Natural killer cell (primary cell): Measurements from ENCODE around the gene ZNF407. TPM values are rescaled to one million over a fixed set of nuclear protein-coding genes. Genes with fewer than 3 reads are reported as not detected.

Experiments
- ATAC-seq, 3 donors: fragments of 150-1000 bp in 2 of 3; fragments of 200-7000 bp in 1 of 3; cut with Tn5 transposase; 1 replicate in 1 of 3; 2 replicates in 2 of 3; pipeline ENCODE4 v1.10.0; 2021; ENCODE audit warnings: mild to moderate bottlenecking in 2 of 3, moderate library complexity in 2 of 3
- DNase-seq, 2 donors: peaks; one replicate each; pipeline versions ENCODE4 v3.0.0 to v3.0.0-alpha.2; 2013 to 2021; ENCODE audit warnings: mixed read lengths in 1 of 2
- H3K27ac ChIP-seq: one replicate; pipeline ENCODE4 v1.5.1; 2013; ENCODE audit warnings: mild to moderate bottlenecking, low read length
- H3K27me3 ChIP-seq: one replicate; pipeline ENCODE4 v1.6.1; 2013; ENCODE audit warnings: low read length; ENCODE audit not compliant: control insufficient read depth, insufficient read depth
- H3K36me3 ChIP-seq: one replicate; pipeline ENCODE4 v1.6.1; 2013; ENCODE audit warnings: low read length; ENCODE audit not compliant: control insufficient read depth, insufficient read depth
- H3K4me1 ChIP-seq: one replicate; pipeline ENCODE4 v1.6.1; 2013; ENCODE audit warnings: low read length; ENCODE audit not compliant: control insufficient read depth, insufficient read depth
- H3K4me3 ChIP-seq: one replicate; pipeline ENCODE4 v1.5.1; 2013; ENCODE audit warnings: low read length
- H3K9me3 ChIP-seq: one replicate; pipeline ENCODE4 v1.6.1; 2013; ENCODE audit warnings: low read length; ENCODE audit not compliant: control insufficient read depth, insufficient read depth
- H3K27ac Mint-ChIP-seq, 2 donors: one replicate each; pipeline ENCODE4 v1.8.0; 2022; ENCODE audit warnings: mild to moderate bottlenecking in 2 of 2, mixed read lengths in 2 of 2, moderate library complexity in 1 of 2
- H3K27me3 Mint-ChIP-seq, 2 donors: one replicate each; pipeline ENCODE4 v1.8.0; 2022; ENCODE audit warnings: low read depth in 2 of 2, mixed read lengths in 2 of 2
- H3K36me3 Mint-ChIP-seq: one replicate; pipeline ENCODE4 v1.8.0; 2022; ENCODE audit warnings: mixed read lengths
- H3K4me1 Mint-ChIP-seq, 2 donors: one replicate each; pipeline ENCODE4 v1.8.0; 2022; ENCODE audit warnings: mixed read lengths in 2 of 2
- H3K4me3 Mint-ChIP-seq: one replicate; pipeline ENCODE4 v1.8.0; 2022; ENCODE audit warnings: mild to moderate bottlenecking, moderate library complexity, mixed read lengths
- H3K9me3 Mint-ChIP-seq, 2 donors: one replicate each; pipeline ENCODE4 v1.8.0; 2022; ENCODE audit warnings: mixed read lengths in 2 of 2
- WGBS: methylation state at CpG from one replicate; pipeline ENCODE4 v1.1.7; 2013; ENCODE audit warnings: missing lambda C conversion rate; ENCODE audit not compliant: insufficient coverage; 5-methylcytosine and 5-hydroxymethylcytosine counted together
- intact Hi-C: fragments of 100-400 bp; cut with micrococcal nuclease; formaldehyde crosslinking; loops from one replicate; pipeline ENCODE4 v1.14.2; 2022
- total RNA-seq, 4 donors: library from RNA; stranded (reverse); fragments of 120-200 nt in 1 of 4; gene quantifications; one replicate each; pipeline versions ENCODE4 v1.2.3 to v1.2.4, GENCODE V29; 2013 to 2022
- TF ChIP-seq, protein P1 (sequence below): fragments of 200-600 bp; IDR thresholded peaks from one replicate; pipeline ENCODE4 v1.8.0; 2022; ENCODE audit warnings: antibody characterized with exemption

ZNF407 gene
- total RNA-seq, 3 donors from 2014 or later (not counting 1 experiment from before 2014, with no cell fraction given): 28.4 to 36.7 (median 36.3) TPM

DNA sequence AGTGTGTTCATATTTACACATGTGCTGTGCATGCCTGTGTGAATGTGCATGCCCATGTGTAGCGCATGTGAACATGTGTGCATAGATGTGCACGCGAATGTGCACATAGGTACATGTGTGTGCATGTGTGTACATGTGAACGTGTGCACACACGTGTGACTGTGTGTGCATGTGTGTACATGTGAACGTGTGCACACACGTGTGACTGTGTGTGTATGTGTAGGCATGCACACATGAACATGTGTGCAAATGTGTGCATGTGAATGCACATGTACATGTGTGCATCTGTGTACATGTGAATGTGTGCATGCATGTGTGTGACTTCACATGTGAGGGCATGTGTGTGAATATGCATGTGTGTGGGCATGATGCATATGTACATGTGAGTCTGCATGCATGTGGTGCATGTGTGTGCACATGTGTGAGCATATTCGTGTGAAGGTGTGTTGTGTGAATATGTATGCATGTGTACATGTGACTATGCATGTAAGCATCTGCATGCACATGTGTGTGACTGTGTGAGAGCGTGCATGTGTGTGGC is 488.9 kb downstream of the ZNF407 start:
- intact Hi-C loops: no loop called here
- ATAC-seq: no peak
- DNase-seq: no peak
- no peaks in the 10 kb centered on the region for H3K9me3 ChIP-seq
- TF ChIP-seq, protein P1, sequence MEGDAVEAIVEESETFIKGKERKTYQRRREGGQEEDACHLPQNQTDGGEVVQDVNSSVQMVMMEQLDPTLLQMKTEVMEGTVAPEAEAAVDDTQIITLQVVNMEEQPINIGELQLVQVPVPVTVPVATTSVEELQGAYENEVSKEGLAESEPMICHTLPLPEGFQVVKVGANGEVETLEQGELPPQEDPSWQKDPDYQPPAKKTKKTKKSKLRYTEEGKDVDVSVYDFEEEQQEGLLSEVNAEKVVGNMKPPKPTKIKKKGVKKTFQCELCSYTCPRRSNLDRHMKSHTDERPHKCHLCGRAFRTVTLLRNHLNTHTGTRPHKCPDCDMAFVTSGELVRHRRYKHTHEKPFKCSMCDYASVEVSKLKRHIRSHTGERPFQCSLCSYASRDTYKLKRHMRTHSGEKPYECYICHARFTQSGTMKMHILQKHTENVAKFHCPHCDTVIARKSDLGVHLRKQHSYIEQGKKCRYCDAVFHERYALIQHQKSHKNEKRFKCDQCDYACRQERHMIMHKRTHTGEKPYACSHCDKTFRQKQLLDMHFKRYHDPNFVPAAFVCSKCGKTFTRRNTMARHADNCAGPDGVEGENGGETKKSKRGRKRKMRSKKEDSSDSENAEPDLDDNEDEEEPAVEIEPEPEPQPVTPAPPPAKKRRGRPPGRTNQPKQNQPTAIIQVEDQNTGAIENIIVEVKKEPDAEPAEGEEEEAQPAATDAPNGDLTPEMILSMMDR: no peak
- no peak overlapping the region for H3K27ac ChIP-seq
- WGBS: 96% methylated on average over 9 of the region's 9 CpGs
- H3K4me1 ChIP-seq: no peaks in the 10 kb centered on the region
- no peak overlapping the region for H3K27ac Mint-ChIP-seq
- no peaks in the 10 kb centered on the region for H3K36me3 ChIP-seq
- H3K4me1 Mint-ChIP-seq: no peaks in the 10 kb centered on the region
- no peak overlapping the region for H3K4me3 Mint-ChIP-seq
- no peaks in the 10 kb centered on the region for H3K27me3 ChIP-seq
- H3K27me3 Mint-ChIP-seq: peaks cover under 1 to 6% of the 10 kb centered on the region in 2 donors
- no peak overlapping the region for H3K4me3 ChIP-seq
- H3K36me3 Mint-ChIP-seq: no peaks in the 10 kb centered on the region
- H3K9me3 Mint-ChIP-seq: no peaks in the 10 kb centered on the region

DNA sequence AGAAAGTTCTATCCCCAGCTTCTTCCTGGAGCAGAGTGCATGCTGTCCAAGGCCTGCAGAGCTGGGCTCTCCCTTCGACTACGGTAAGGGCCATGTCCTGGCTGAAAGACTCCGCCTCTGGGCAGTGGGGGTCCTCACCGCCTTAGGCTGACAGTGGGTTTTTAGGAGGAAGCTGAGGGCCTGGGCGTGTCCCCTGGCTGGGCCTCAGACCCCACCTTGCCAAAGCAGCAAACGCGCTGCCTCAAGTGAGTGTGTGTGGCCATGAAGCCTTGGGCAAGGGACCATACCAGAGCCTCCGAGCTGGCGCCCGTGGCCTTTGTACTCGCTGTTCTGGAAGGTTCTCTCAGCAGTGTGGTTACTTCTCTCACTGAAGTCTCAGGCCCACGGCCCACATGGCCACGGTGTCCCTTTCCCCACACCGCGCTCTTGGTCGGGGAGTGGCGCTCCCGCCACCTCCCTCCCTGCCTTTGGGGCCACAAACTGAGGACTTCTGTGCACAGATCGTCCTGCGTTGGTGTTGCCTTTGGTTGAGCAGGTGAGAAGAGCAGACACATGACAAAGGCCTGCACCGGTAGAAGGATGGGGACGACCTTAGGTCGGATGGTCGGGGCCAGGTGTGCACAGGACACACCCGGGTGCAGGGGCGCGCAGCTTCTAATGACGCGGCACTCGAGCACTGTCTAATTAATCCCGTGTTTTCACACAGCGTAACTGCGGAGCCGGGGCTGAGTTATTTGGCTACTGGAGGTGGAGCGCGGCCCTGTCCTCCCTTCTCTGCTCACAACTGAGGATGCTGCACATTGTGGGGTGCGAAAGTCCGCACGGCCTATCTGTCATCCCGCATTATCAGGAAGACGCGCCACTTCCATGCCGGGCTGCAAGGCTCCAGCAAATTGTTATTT is 489.7 kb downstream of the ZNF407 start:
- Histone ChIP-seq H3K4me1 (no peaks in the 10 kb centered on the region), H3K9me3 (no peaks in the 10 kb centered on the region), H3K4me3 (no peak overlapping the region), H3K36me3 (no peaks in the 10 kb centered on the region), H3K27me3 (no peaks in the 10 kb centered on the region), H3K27ac (no peak overlapping the region)
- Mint-ChIP-seq H3K4me1 (no peaks in the 10 kb centered on the region), H3K27me3 (no peaks in the 10 kb centered on the region), H3K9me3 (no peaks in the 10 kb centered on the region), H3K4me3 (no peak overlapping the region), H3K27ac (no peak overlapping the region), H3K36me3 (no peaks in the 10 kb centered on the region)
- WGBS: 98% methylated on average over 38 of the region's 43 CpGs
- intact Hi-C loops: no loop called here
- TF ChIP-seq, protein P1: no peak
- DNase-seq: no peak
- no peak for ATAC-seq

DNA sequence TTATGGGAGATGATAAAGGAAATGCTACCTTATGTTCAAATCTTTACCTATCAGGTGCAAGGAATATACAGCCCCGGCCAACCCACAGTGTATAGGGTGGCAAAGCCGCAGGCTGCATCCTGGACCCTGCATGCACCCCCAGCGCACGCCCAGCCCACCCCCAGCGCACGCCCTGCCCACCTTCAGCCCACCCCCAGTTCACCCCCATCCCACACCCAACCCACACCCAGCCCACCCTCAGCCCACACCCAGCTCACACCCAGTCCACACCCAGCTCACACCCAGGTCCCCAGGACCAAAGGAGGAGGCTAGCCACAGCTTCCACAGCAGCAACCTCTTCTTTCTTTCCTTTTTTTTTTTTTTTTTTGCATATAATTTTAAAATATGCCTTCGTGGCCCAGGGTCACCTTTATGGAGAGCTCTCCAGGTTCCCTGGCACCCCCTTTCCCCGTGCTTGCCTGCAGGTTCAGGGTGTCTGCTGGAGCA is 490.4 kb downstream of the ZNF407 start:
- Mint-ChIP-seq H3K36me3 (no peaks in the 10 kb centered on the region), H3K4me3 (no peak overlapping the region), H3K27ac (no peak overlapping the region), H3K27me3 (no peaks in the 10 kb centered on the region), H3K4me1 (no peaks in the 10 kb centered on the region), H3K9me3 (no peaks in the 10 kb centered on the region)
- ATAC-seq (no peak), DNase-seq (no peak)
- intact Hi-C loops: no loop called here
- no peaks in the 10 kb centered on the region for H3K27me3 ChIP-seq
- no peaks in the 10 kb centered on the region for H3K9me3 ChIP-seq
- 80% methylated on average over 5 of the region's 8 CpGs for WGBS
- H3K4me3 ChIP-seq: no peak overlapping the region
- no peaks in the 10 kb centered on the region for H3K4me1 ChIP-seq
- H3K36me3 ChIP-seq: no peaks in the 10 kb centered on the region
- TF ChIP-seq, protein P1: no peak
- no peak overlapping the region for H3K27ac ChIP-seq
